Stimulated activated naive CD8-positive, alpha-beta T cell treated with anti-CD3 and anti-CD28 coated beads, Interleukin-15, Interleukin-2, amounts not matched to agents 100 ng/mL and 50 ng/mL, for 24 hours (primary cell): ENCODE data around the gene HCN3.

Source experiments
- H3K27ac Mint-ChIP-seq: one replicate; pipeline ENCODE4 v1.8.0; 2021; ENCODE audit warnings: mild to moderate bottlenecking, mixed read lengths
- H3K27me3 Mint-ChIP-seq: one replicate; pipeline ENCODE4 v1.8.0; 2021; ENCODE audit warnings: mixed read lengths
- H3K36me3 Mint-ChIP-seq: one replicate; pipeline ENCODE4 v1.8.0; 2021; ENCODE audit warnings: low read depth, mixed read lengths
- H3K4me1 Mint-ChIP-seq: one replicate; pipeline ENCODE4 v1.8.0; 2021; ENCODE audit warnings: low read depth, mixed read lengths
- H3K4me3 Mint-ChIP-seq: one replicate; pipeline ENCODE4 v1.8.0; 2021; ENCODE audit warnings: mild to moderate bottlenecking, mixed read lengths
- H3K9me3 Mint-ChIP-seq: one replicate; pipeline ENCODE4 v1.8.0; 2021; ENCODE audit warnings: mixed read lengths

The HCN3 gene

GRCh38 chr1:155263067-155263466, 14.2 kb upstream of the HCN3 start:
- Mint-ChIP-seq H3K4me1 (peaks cover 40% of the 10 kb centered on the region), H3K4me3 (peak overlapping the region; percentile 1), H3K27me3 (no peaks in the 10 kb centered on the region), H3K9me3 (no peaks in the 10 kb centered on the region), H3K36me3 (peaks cover 84% of the 10 kb centered on the region), H3K27ac (peak overlapping the region; percentile 94)

- Mint-ChIP-seq H3K4me1 (peaks cover 30% of the 10 kb centered on the region), H3K36me3 (peaks cover 88% of the 10 kb centered on the region), H3K27me3 (no peaks in the 10 kb centered on the region), H3K9me3 (no peaks in the 10 kb centered on the region), H3K27ac (no peak overlapping the region), H3K4me3 (no peak overlapping the region)
Observed at GRCh38 chr1:155266553-155266952, 10.7 kb upstream of the HCN3 start.

GRCh38 chr1:155267373-155267772, 9.9 kb upstream of the HCN3 start:
- no peak overlapping the region for H3K27ac Mint-ChIP-seq

GRCh38 chr1:155268630-155269029, 8.6 kb upstream of the HCN3 start:
- Mint-ChIP-seq H3K4me1 (peaks cover 25% of the 10 kb centered on the region), H3K27me3 (no peaks in the 10 kb centered on the region), H3K36me3 (peaks cover 83% of the 10 kb centered on the region), H3K27ac (no peak overlapping the region), H3K9me3 (no peaks in the 10 kb centered on the region), H3K4me3 (no peak overlapping the region)

More at GRCh38 chr1:155267373-155267772, 9.9 kb upstream of the HCN3 start:
- Mint-ChIP-seq H3K4me3 (no peak overlapping the region), H3K36me3 (peaks cover 89% of the 10 kb centered on the region), H3K9me3 (no peaks in the 10 kb centered on the region), H3K27me3 (no peaks in the 10 kb centered on the region), H3K4me1 (peaks cover 31% of the 10 kb centered on the region)

GRCh38 chr1:155269381-155269780, 7.9 kb upstream of the HCN3 start:
- H3K27ac Mint-ChIP-seq, result no peak overlapping the region
- no peaks in the 10 kb centered on the region for H3K9me3 Mint-ChIP-seq
- no peaks in the 10 kb centered on the region for H3K27me3 Mint-ChIP-seq
- H3K36me3 Mint-ChIP-seq, result peaks cover 76% of the 10 kb centered on the region
- H3K4me3 Mint-ChIP-seq, result no peak overlapping the region
- peaks cover 28% of the 10 kb centered on the region for H3K4me1 Mint-ChIP-seq

- Mint-ChIP-seq H3K9me3 (no peaks in the 10 kb centered on the region), H3K27me3 (no peaks in the 10 kb centered on the region), H3K4me1 (peaks cover 44% of the 10 kb centered on the region), H3K36me3 (peaks cover 47% of the 10 kb centered on the region), H3K27ac (peak overlapping the region; percentile 90), H3K4me3 (peak overlapping the region; percentile 91)
Observed at GRCh38 chr1:155272466-155273342, 4.6 kb upstream of the HCN3 start.

- Mint-ChIP-seq H3K27ac (peak within 1 kb of the TSS; percentile 90), H3K36me3 (peaks cover 40% of the 10 kb centered on the region), H3K4me1 (peaks cover 50% of the 10 kb centered on the region), H3K4me3 (peak within 1 kb of the TSS; percentile 91), H3K9me3 (no peaks in the 10 kb centered on the region), H3K27me3 (no peaks in the 10 kb centered on the region)
Observed at GRCh38 chr1:155273343-155274245, 3.7 kb upstream of the HCN3 start, which contains the start of gene CLK2. Gene CLK2, minus strand, starts transcription at chr1:155273504. Its CDS starts 2,527 bp downstream, at chr1:155270977.

- Mint-ChIP-seq H3K4me3 (peak overlapping the region; percentile 75), H3K36me3 (no peaks in the 10 kb centered on the region), H3K4me1 (peaks cover 29% of the 10 kb centered on the region), H3K27ac (no peak overlapping the region), H3K9me3 (no peaks in the 10 kb centered on the region), H3K27me3 (no peaks in the 10 kb centered on the region)
Observed at GRCh38 chr1:155277902-155278688, 832 bp downstream of the HCN3 start.

- Mint-ChIP-seq H3K4me3 (peak overlapping the region; percentile 75), H3K9me3 (no peaks in the 10 kb centered on the region), H3K4me1 (peaks cover 28% of the 10 kb centered on the region), H3K27me3 (no peaks in the 10 kb centered on the region), H3K27ac (no peak overlapping the region), H3K36me3 (no peaks in the 10 kb centered on the region)
Observed at GRCh38 chr1:155278689-155279160, 1.5 kb downstream of the HCN3 start.

- Mint-ChIP-seq H3K9me3 (no peaks in the 10 kb centered on the region), H3K36me3 (no peaks in the 10 kb centered on the region), H3K4me3 (no peak overlapping the region), H3K27me3 (no peaks in the 10 kb centered on the region), H3K27ac (no peak overlapping the region), H3K4me1 (peaks cover 25% of the 10 kb centered on the region)
Observed at GRCh38 chr1:155279268-155279667, 2.0 kb downstream of the HCN3 start.

- H3K27me3 Mint-ChIP-seq, result no peaks in the 10 kb centered on the region
- no peak overlapping the region for H3K4me3 Mint-ChIP-seq
- H3K36me3 Mint-ChIP-seq, result no peaks in the 10 kb centered on the region
- no peak overlapping the region for H3K27ac Mint-ChIP-seq
- H3K9me3 Mint-ChIP-seq, result no peaks in the 10 kb centered on the region
- H3K4me1 Mint-ChIP-seq, result peaks cover 9% of the 10 kb centered on the region
Observed at GRCh38 chr1:155282488-155283091, 5.3 kb downstream of the HCN3 start.

GRCh38 chr1:155284476-155284875, 7.2 kb downstream of the HCN3 start:
- H3K4me1 Mint-ChIP-seq, result no peaks in the 10 kb centered on the region
- H3K27ac Mint-ChIP-seq, result no peak overlapping the region
- no peaks in the 10 kb centered on the region for H3K9me3 Mint-ChIP-seq
- no peak overlapping the region for H3K4me3 Mint-ChIP-seq
- no peaks in the 10 kb centered on the region for H3K36me3 Mint-ChIP-seq
- no peaks in the 10 kb centered on the region for H3K27me3 Mint-ChIP-seq

- no peaks in the 10 kb centered on the region for H3K36me3 Mint-ChIP-seq
Observed at GRCh38 chr1:155285063-155285462, 7.8 kb downstream of the HCN3 start.

GRCh38 chr1:155285631-155286044, 8.4 kb downstream of the HCN3 start:
- H3K9me3 Mint-ChIP-seq, result no peaks in the 10 kb centered on the region
- H3K36me3 Mint-ChIP-seq, result no peaks in the 10 kb centered on the region
- H3K4me3 Mint-ChIP-seq, result no peak overlapping the region
- no peaks in the 10 kb centered on the region for H3K27me3 Mint-ChIP-seq
- H3K27ac Mint-ChIP-seq, result no peak overlapping the region
- no peaks in the 10 kb centered on the region for H3K4me1 Mint-ChIP-seq

More at GRCh38 chr1:155285063-155285462, 7.8 kb downstream of the HCN3 start:
- Mint-ChIP-seq H3K4me1 (no peaks in the 10 kb centered on the region), H3K27ac (no peak overlapping the region), H3K4me3 (no peak overlapping the region), H3K27me3 (no peaks in the 10 kb centered on the region), H3K9me3 (no peaks in the 10 kb centered on the region)
